H9 (cell line): ENCODE data around the gene ENPP6. TPM values are rescaled to one million over a fixed set of nuclear protein-coding genes. Genes with fewer than 3 reads are reported as not detected.

Source experiments
- DNase-seq: peaks from one replicate; pipeline ENCODE4 v3.0.0-alpha.2; 2017
- H2AFZ ChIP-seq: one replicate; pipeline ENCODE4 v1.6.1; 2013; ENCODE audit warnings: mild to moderate bottlenecking, low read length, control low read depth, moderate library complexity
- H2AK5ac ChIP-seq: 2 replicates; pipeline ENCODE4 v1.6.1; 2013; ENCODE audit warnings: low read length, control low read depth, mixed read lengths; ENCODE audit not compliant: insufficient read length
- H2BK120ac ChIP-seq: one replicate; pipeline ENCODE4 v1.6.1; 2013; ENCODE audit warnings: low read depth, mild to moderate bottlenecking, low read length, control low read depth, inconsistent platforms; ENCODE audit not compliant: poor library complexity, severe bottlenecking
- H2BK12ac ChIP-seq: 2 replicates; pipeline ENCODE4 v1.6.1; 2013; ENCODE audit warnings: low read length, control low read depth, mixed read lengths, low read depth; ENCODE audit not compliant: insufficient read length
- H2BK15ac ChIP-seq: 2 replicates; pipeline ENCODE4 v1.6.1; 2013; ENCODE audit warnings: low read depth, low read length, control low read depth
- H2BK20ac ChIP-seq: one replicate; pipeline ENCODE4 v1.6.1; 2013; ENCODE audit warnings: low read depth, mild to moderate bottlenecking, low read length, control low read depth, inconsistent platforms; ENCODE audit not compliant: poor library complexity, severe bottlenecking
- H2BK5ac ChIP-seq: 2 replicates; pipeline ENCODE4 v1.6.1; 2013; ENCODE audit warnings: low read length, control low read depth, mixed read lengths; ENCODE audit not compliant: insufficient read length
- H3K14ac ChIP-seq: 2 replicates; pipeline ENCODE4 v1.6.1; 2013; ENCODE audit warnings: low read length, control low read depth; ENCODE audit not compliant: insufficient read depth
- H3K18ac ChIP-seq: 2 replicates; pipeline ENCODE4 v1.6.1; 2013; ENCODE audit warnings: low read depth, mild to moderate bottlenecking, mixed read lengths, low read length, control low read depth; ENCODE audit not compliant: insufficient read length
- H3K23ac ChIP-seq: 2 replicates; pipeline ENCODE4 v1.6.1; 2013; ENCODE audit warnings: low read length, control low read depth, mixed read lengths, low read depth; ENCODE audit not compliant: insufficient read length
- H3K23me2 ChIP-seq: 2 replicates; pipeline ENCODE4 v1.6.1; 2013; ENCODE audit warnings: low read depth, mild to moderate bottlenecking, mixed read lengths, low read length, control low read depth; ENCODE audit not compliant: insufficient read length, poor library complexity, severe bottlenecking
- H3K27ac ChIP-seq: 2 replicates; pipeline ENCODE4 v1.5.1; 2013; ENCODE audit warnings: low read length, control low read depth, mixed read lengths, low read depth; ENCODE audit not compliant: insufficient read length
- H3K27me3 ChIP-seq: 2 replicates; pipeline ENCODE4 v1.6.1; 2013; ENCODE audit warnings: low read length, control low read depth, inconsistent platforms; ENCODE audit not compliant: insufficient read depth
- H3K4ac ChIP-seq: 2 replicates; pipeline ENCODE4 v1.6.1; 2013; ENCODE audit warnings: low read depth, mild to moderate bottlenecking, control low read depth, inconsistent platforms, low read length, moderate library complexity
- H3K4me1 ChIP-seq: 2 replicates; pipeline ENCODE4 v1.6.1; 2013; ENCODE audit warnings: low read length, control low read depth, inconsistent platforms; ENCODE audit not compliant: insufficient read depth
- H3K4me2 ChIP-seq: 2 replicates; pipeline ENCODE4 v1.6.1; 2013; ENCODE audit warnings: low read length, control low read depth, mixed read lengths; ENCODE audit not compliant: insufficient read length, insufficient read depth
- H3K56ac ChIP-seq: 2 replicates; pipeline ENCODE4 v1.6.1; 2013; ENCODE audit warnings: low read depth, mild to moderate bottlenecking, mixed read lengths, low read length, control low read depth; ENCODE audit not compliant: insufficient read length
- H3K79me1 ChIP-seq: 2 replicates; pipeline ENCODE4 v1.6.1; 2013; ENCODE audit warnings: low read depth, mild to moderate bottlenecking, moderate library complexity, low read length, control low read depth, inconsistent platforms; ENCODE audit not compliant: insufficient read depth, poor library complexity, severe bottlenecking
- H3K79me2 ChIP-seq: 2 replicates; pipeline ENCODE4 v1.6.1; 2013; ENCODE audit warnings: low read length, control low read depth, inconsistent platforms; ENCODE audit not compliant: insufficient read depth
- H3K9ac ChIP-seq: 2 replicates; pipeline ENCODE4 v1.6.1; 2013; ENCODE audit warnings: low read length, control low read depth, mixed read lengths; ENCODE audit not compliant: insufficient read length; ENCODE audit errors: extremely low read depth
- H3K9me3 ChIP-seq: one replicate; pipeline ENCODE4 v1.6.1; 2013; ENCODE audit warnings: low read depth, low read length, inconsistent platforms; ENCODE audit not compliant: control insufficient read depth
- H3T11ph ChIP-seq: one replicate; pipeline ENCODE4 v1.6.1; 2013; ENCODE audit warnings: mild to moderate bottlenecking, low read length, control low read depth, inconsistent platforms
- H4K20me1 ChIP-seq: one replicate; pipeline ENCODE4 v1.6.1; 2013; ENCODE audit not compliant: control insufficient read depth, insufficient read length, insufficient read depth
- H4K5ac ChIP-seq: 2 replicates; pipeline ENCODE4 v1.6.1; 2013; ENCODE audit warnings: low read depth, mild to moderate bottlenecking, mixed read lengths, low read length, control low read depth; ENCODE audit not compliant: insufficient read length
- H4K8ac ChIP-seq: replicated peaks from 2 replicates; pipeline ENCODE4 v1.6.1; 2013; ENCODE audit warnings: low read length, control low read depth, mixed read lengths, low read depth; ENCODE audit not compliant: insufficient read length
- H4K91ac ChIP-seq: 2 replicates; pipeline ENCODE4 v1.6.1; 2013; ENCODE audit warnings: low read depth, mild to moderate bottlenecking, moderate library complexity, mixed read lengths, low read length, control low read depth; ENCODE audit not compliant: insufficient read length
- H3K27ac Mint-ChIP-seq, 3 experiments: 2 replicates in 2 of 3; 3 replicates in 1 of 3; pipeline ENCODE4 v1.8.0; 2020 to 2021; ENCODE audit warnings: mixed read lengths in 3 of 3, mild to moderate bottlenecking in 1 of 3, moderate library complexity in 1 of 3
- H3K27me3 Mint-ChIP-seq: 2 replicates; pipeline ENCODE4 v1.8.0; 2021; ENCODE audit warnings: low read depth, mild to moderate bottlenecking, moderate library complexity, mixed read lengths
- H3K36me3 Mint-ChIP-seq, 3 experiments: 2 replicates in 2 of 3; 3 replicates in 1 of 3; pipeline ENCODE4 v1.8.0; 2020 to 2021; ENCODE audit warnings: low read depth in 3 of 3, mixed read lengths in 3 of 3; ENCODE audit not compliant: insufficient read depth in 1 of 3
- H3K4me1 Mint-ChIP-seq, 2 experiments: 2 replicates each; pipeline ENCODE4 v1.8.0; 2020; ENCODE audit warnings: mixed read lengths in 2 of 2
- H3K4me3 Mint-ChIP-seq, 2 experiments: 2 replicates in 1 of 2; 3 replicates in 1 of 2; pipeline ENCODE4 v1.8.0; 2020 to 2021; ENCODE audit warnings: mild to moderate bottlenecking in 2 of 2, mixed read lengths in 2 of 2, moderate library complexity in 1 of 2
- H3K9me3 Mint-ChIP-seq, 2 experiments: 2 replicates in 1 of 2; 3 replicates in 1 of 2; pipeline ENCODE4 v1.8.0; 2020; ENCODE audit warnings: mild to moderate bottlenecking in 2 of 2, mixed read lengths in 2 of 2, moderate library complexity in 1 of 2
- WGBS: extraction: QIAGEN DNeasy Blood & Tissue Kit; methylation state at CpG from one replicate; pipeline ENCODE4 v1.1.7; 2013; ENCODE audit warnings: missing lambda C conversion rate, low lambda C conversion rate, mixed read lengths; ENCODE audit not compliant: insufficient read length; ENCODE audit errors: extremely low coverage; 5-methylcytosine and 5-hydroxymethylcytosine counted together
- total RNA-seq: library from RNA; stranded (reverse); gene quantifications from 2 replicates; pipeline ENCODE4 v1.2.1, GENCODE V29; 2021
- TF ChIP-seq, protein P1 (sequence below): fragments of 200-600 bp; sonication (generic); conservative IDR thresholded peaks from 3 replicates; pipeline ENCODE4 v1.8.0; 2021; ENCODE audit warnings: antibody characterized with exemption, mild to moderate bottlenecking

Gene ENPP6
- total RNA-seq, 1 experiment from 2014 or later, result not detected

DNA sequence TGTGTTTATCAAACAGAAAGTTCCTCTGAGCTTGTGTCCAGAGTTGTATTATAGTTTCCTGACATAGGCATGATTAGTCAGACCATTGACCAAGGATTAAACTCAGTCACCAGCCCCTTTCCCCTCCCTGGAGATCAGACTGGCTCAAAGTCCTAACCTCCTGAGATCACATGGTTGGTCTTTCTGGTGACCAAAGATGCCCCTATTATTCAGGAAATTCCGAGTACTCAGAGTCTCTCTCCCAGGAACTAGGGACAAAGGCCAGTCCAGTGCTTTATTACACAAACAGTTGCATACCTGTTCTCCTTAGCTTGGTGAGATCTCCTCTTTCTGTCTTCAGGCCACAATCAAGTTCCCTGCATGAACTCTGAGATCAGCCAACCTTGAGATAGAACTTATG is 14.5 kb upstream of the ENPP6 start:
- Histone ChIP-seq H3K9me3 (no peaks in the 10 kb centered on the region), H3K14ac (no peak overlapping the region), H4K8ac (no peak overlapping the region), H3K79me2 (no peaks in the 10 kb centered on the region), H3K27me3 (no peaks in the 10 kb centered on the region), H3K9ac (no peak overlapping the region), H2BK15ac (no peak overlapping the region), H2BK5ac (no peak overlapping the region), H3K4me1 (no peaks in the 10 kb centered on the region), H4K5ac (no peak overlapping the region), H4K20me1 (no peaks in the 10 kb centered on the region), H2AK5ac (no peak overlapping the region), H4K91ac (no peak overlapping the region), H3K23ac (no peak overlapping the region), H2BK12ac (no peak overlapping the region), H3K27ac (no peak overlapping the region), H2BK120ac (no peak overlapping the region), H2AFZ (no peak overlapping the region), H2BK20ac (no peak overlapping the region), H3K23me2 (no peaks in the 10 kb centered on the region), H3T11ph (no peak overlapping the region), H3K56ac (no peak overlapping the region), H3K79me1 (no peaks in the 10 kb centered on the region), H3K18ac (no peak overlapping the region), H3K4ac (no peak overlapping the region), H3K4me2 (no peak overlapping the region)
- H3K27me3 Mint-ChIP-seq, result peaks cover 6% of the 10 kb centered on the region; the same call in 1 of the 2 replicates
- no peaks in the 10 kb centered on the region for H3K4me1 Mint-ChIP-seq
- DNase-seq, result no peak
- no peaks in the 10 kb centered on the region for H3K36me3 Mint-ChIP-seq
- no peak overlapping the region for H3K4me3 Mint-ChIP-seq
- peak overlapping the region in 1 of 3 experiments; percentile 10; a peak in 1 of 7 replicates for H3K27ac Mint-ChIP-seq
- WGBS, result no CpG with 5 or more reads among the region's 1 CpG
- no peaks in the 10 kb centered on the region for H3K9me3 Mint-ChIP-seq
- TF ChIP-seq, protein P1, sequence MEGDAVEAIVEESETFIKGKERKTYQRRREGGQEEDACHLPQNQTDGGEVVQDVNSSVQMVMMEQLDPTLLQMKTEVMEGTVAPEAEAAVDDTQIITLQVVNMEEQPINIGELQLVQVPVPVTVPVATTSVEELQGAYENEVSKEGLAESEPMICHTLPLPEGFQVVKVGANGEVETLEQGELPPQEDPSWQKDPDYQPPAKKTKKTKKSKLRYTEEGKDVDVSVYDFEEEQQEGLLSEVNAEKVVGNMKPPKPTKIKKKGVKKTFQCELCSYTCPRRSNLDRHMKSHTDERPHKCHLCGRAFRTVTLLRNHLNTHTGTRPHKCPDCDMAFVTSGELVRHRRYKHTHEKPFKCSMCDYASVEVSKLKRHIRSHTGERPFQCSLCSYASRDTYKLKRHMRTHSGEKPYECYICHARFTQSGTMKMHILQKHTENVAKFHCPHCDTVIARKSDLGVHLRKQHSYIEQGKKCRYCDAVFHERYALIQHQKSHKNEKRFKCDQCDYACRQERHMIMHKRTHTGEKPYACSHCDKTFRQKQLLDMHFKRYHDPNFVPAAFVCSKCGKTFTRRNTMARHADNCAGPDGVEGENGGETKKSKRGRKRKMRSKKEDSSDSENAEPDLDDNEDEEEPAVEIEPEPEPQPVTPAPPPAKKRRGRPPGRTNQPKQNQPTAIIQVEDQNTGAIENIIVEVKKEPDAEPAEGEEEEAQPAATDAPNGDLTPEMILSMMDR, result no peak
